ENCODE results near the gene SEBOX.
A peak's percentile ranks its signal among the peaks of the same experiment; 100 is the strongest.

Gene SEBOX

GRCh38 chr17:28391401-28391800, 26.4 kb upstream of the SEBOX start:
- DNase-seq = no peak

DNA sequence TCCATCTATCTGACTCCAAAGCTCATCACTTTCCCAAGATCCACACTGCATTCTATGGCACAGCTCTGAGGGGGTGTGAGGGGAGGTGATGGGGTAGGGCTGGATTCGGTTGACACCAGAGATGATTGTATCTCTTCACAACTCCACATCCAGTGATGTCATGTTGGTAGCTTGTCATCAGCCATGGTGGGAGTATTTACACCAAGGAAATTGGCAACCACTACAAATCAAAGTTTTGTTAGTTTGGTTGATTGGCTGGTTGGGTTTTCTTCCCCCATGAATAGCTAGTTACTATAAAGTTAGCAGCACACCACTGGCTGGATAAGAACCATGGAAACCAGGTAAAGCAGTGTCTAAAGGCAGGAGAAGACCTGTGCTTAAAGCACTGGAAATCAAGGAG, 26.0 kb upstream of the SEBOX start:
- DNase-seq = no peak

GRCh38 chr17:28390563-28390962, 25.6 kb upstream of the SEBOX start:
- no peak for DNase-seq

DNA sequence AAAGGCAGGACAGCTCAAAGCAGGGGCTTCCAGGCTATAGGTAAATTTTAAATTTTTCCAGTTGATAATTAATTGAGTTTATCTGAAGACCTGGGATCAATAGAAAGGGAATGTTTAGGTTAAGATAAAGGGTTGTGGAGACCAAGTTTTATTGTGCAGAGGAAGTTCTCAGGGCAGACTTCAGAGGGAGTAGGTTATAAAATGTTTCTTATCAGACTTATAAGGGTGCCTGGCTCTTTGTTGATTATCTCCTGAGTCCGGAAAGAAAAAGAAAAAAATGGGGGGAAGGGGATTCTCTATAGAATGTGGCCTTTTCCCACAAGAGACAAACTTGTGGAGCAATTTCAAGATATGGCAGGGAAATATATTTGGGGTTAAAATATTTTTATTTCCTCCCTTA, 25.1 kb upstream of the SEBOX start:
- DNase-seq = no peak

- no peak for DNase-seq
Measured at GRCh38 chr17:28388106-28388505, 23.1 kb upstream of the SEBOX start.

- no peak for DNase-seq
Measured at GRCh38 chr17:28386391-28386790, 21.4 kb upstream of the SEBOX start.

GRCh38 chr17:28385406-28385805, 20.4 kb upstream of the SEBOX start:
- peak; percentile 24 for DNase-seq

GRCh38 chr17:28385037-28385400, 20.0 kb upstream of the SEBOX start:
- DNase-seq = no peak

DNA sequence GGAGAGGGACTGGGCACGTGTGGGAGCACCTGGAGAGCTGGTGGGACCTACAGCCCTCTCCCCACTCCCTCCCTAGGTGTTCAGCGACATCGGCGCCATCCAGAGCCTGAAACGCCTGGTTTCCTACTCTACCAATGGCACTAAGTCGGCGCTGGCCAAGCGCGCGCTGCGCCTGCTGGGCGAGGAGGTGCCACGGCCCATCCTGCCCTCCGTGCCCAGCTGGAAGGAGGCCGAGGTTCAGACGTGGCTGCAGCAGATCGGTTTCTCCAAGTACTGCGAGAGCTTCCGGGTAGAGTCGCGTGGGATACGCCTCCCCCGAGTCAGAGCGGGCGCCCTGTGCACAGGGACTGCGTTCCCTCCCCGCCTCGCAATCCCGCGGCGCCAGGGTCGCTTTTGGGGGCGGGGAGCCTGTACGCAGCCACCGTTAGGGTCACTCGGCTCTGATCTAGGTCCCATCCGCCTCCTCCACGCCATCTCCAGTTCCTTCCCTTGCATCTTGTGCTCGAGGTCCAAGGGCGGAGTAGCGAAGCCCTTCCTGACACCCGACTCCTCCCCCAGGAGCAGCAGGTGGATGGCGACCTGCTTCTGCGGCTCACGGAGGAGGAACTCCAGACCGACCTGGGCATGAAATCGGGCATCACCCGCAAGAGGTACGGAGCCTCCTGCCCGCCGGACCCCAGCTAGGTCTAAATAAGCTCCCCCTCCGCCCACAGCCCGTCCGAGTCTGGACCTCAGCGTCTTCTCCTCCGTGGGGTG, 19.5 kb upstream of the SEBOX start:
- DNase-seq = peak; percentile 76

- peak; percentile 40 for DNase-seq
Measured at GRCh38 chr17:28381141-28381825, 16.3 kb upstream of the SEBOX start.

GRCh38 chr17:28379814-28380801, 15.1 kb upstream of the SEBOX start:
- no peak for DNase-seq

DNA sequence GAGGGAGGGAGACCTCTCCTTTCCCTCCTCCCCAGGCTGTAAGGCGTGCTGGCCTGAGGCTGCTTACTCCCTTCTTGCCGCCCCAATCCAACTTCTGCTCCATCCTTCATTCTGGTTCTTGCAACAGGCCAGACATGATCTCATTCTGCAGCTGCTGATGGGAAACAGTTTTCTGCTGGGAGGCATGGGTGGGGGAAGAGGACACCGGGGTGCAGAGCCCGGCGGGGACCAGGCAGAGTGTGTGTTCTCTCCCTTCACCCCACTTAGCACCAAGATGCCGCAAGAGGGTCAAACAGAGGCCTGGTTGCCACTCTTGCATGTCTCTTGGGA, 7.9 kb upstream of the SEBOX start:
- no peak for DNase-seq

- peak; percentile 46 for DNase-seq
Measured at GRCh38 chr17:28372203-28372944, 7.4 kb upstream of the SEBOX start.

DNA sequence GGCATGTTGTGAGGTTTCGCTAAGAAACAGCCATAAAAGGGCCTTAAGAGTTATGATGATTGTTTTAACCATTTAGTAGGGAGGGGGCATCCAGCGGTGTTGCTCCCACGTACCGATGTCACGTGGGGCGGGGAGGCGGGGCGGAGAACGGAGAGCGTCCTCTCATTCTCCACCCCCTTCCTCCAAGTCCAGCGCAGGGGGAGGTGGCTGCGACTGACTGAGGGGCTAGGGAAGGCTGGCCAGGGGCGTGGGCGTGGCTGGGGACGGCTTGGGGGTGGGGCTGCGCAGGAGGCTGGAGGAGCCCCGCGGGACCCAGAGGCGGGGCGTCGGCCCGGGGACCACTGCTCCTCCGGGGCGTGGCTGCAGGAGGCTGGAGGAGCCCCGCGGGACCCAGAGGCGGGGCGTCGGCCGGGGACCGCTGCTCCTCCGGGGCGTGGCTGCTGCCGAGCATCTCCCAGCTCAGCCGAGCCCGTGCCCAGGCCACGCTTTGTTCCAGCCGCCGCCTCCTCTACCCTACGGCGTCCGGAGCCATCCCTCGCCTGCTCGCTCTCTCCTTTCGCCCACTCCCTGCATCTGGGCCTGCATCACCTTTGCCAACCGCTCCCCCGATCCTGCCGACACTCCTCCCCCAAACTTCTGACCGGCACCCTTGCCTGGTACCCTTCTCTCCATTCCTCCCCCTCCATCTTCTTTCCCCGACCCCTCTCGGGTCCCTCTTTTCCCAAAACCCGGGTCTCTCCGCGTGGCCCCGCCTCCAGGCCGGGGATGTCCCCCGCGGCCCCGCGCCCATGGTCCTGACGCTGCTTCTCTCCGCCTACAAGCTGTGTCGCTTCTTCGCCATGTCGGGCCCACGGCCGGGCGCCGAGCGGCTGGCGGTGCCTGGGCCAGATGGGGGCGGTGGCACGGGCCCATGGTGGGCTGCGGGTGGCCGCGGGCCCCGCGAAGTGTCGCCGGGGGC, 6.5 kb upstream of the SEBOX start, which contains the start of gene SARM1:
Gene SARM1, plus strand, starts transcription at position 450 of the 958 bp plus-strand sequence. Its CDS starts 339 bp downstream, at position 789.
- DNase-seq = peak; percentile 95

GRCh38 chr17:28370744-28371103, 5.7 kb upstream of the SEBOX start:
- no peak for DNase-seq

DNA sequence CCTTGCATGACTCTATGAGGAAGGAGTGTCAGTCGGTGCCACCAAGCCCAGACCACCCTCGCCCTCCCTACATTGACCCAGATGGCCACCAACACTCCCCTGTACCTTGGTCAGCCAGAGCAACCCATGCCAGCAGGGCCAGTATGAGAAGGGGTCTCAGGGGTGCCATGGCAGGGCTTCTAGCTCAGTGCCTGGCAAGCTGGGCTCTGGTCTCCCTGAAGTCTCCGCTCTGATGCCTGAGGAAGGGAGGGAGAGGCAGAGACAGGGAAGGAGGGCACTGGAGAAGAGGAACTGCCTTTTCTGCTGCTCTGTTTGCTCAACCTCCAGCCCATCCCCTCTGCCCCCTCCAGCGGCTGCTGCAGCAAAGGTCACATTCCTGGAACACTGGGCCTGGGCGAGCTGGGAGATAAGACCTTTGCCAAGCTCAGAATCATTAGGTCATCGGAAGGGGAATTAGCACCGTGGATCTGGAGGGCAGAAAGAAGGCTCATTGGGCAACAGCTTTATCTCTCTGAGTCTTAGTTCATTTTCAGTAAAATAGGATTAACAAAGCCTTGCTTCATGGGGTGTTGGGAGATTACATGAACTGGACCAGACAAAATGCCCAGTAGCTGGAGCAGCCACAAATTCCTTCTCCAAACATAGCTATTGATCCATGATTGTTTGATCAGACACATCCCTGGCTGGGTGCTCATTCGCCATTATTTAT, 5.2 kb upstream of the SEBOX start, which contains the start of gene VTN:
Gene VTN, minus strand, starts transcription at position 273 of the 709 bp plus-strand sequence. Its CDS starts 104 bp downstream, at position 169.
- DNase-seq = no peak

- no peak for DNase-seq
Measured at GRCh38 chr17:28369684-28370034, 4.7 kb upstream of the SEBOX start.

DNA sequence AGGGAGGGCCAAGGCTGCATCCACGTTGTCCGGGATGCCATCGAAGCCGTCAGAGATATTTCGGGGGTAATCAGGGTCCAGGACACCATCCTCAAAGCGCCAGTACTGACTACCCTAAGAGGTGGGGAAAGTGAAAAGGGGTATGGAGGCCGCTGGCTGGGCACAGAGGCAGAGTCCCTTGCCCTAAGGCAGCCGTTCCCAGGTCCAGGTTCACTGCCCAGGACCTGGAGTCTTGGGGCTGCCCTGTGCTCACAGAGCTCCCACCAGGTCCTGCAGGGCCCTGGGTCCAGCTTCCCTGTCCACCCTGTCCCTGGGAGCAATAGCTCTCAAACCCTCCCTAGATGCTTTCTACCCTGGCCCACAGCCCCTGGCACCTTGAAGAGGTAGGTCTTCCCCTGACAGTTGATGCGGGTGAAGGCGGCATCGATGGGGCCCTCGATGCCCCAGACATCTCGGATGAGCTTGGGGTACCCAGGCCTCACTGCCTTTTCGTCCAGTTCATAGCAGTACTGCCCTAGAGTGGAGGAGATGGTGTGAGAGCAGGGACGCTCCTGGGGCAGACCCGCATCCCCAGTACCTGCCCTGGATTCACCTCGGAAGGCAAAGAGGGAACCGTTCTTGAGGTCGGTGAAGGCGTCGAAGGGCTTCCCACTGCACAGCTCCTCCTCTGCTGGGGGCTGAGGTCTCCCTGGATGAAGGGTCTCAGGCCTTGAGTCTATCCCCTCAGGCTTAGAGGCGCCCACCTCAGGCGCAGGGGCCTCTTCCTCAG, 4.1 kb upstream of the SEBOX start:
- DNase-seq = no peak

DNA sequence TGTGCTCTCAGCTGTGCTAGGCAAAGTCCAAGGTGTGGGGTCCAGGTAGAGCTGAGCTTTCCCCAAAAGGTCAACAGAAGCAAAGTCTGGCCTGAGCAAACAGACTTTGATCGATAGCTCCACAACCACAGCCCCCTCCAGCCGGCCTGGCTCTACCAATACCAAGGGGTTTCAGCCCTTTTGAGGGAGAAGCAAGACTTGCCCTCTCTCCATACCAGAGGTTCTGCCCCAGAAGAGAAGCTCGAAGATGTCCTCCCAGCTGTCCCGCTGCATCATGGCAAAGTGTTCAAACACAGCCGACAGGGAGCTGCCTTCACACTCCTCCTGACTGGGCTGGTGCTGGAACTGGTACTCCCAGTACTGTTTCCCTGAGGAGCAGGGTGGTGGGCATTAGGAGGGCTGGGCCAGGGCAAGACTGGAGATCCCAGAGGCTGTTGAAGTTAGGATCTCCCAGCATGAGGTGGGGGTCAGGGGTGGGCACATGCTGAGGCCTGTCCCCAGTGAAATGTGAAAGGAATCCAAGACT, 3.4 kb upstream of the SEBOX start:
- no peak for DNase-seq

Measured in activated CD4-positive, alpha-beta T cell treated with anti-CD3 and anti-CD28 coated beads, Interleukin-2, Interleukin-6, amounts not matched to agents 100 ng/mL and 50 ng/mL, durations not matched to agents 16 hours and 8 hours (primary cell).